HL-60 (cell line): ENCODE data around the gene TMEM141.
"Not testable (repeated sequence)": the region's sequence is repeated elsewhere in the genome, so short reads cannot be mapped to it uniquely, and the experiment has no call there.

Experiments
- DNase-seq, 2 experiments: peaks; one replicate each; pipeline ENCODE4 v3.0.0-alpha.2; 2010 to 2020; ENCODE audit warnings: low read depth in 1 of 2, low spot score in 1 of 2
- H3K27ac ChIP-seq: fragments of 250-450 bp; sonication (Bioruptor Pico); replicated peaks from 2 replicates; pipeline ENCODE4 v1.5.1; 2020; ENCODE audit warnings: mild to moderate bottlenecking, moderate library complexity
- H3K27me3 ChIP-seq: fragments of 250-450 bp; sonication (Bioruptor Pico); 2 replicates; pipeline ENCODE4 v1.5.1; 2021; ENCODE audit warnings: mild to moderate bottlenecking, moderate library complexity; ENCODE audit not compliant: insufficient read depth, poor library complexity, severe bottlenecking
- H3K4me3 ChIP-seq: replicated peaks from 2 replicates; pipeline ENCODE4 v1.5.1; 2011; ENCODE audit warnings: mild to moderate bottlenecking, control low read depth, low read length; ENCODE audit not compliant: insufficient read depth
- GABPA ChIP-seq: IDR thresholded peaks from 2 replicates; pipeline ENCODE4 v1.6.1; 2012; ENCODE audit warnings: low read depth
- POLR2AphosphoS5 ChIP-seq: IDR thresholded peaks from 2 replicates; pipeline ENCODE4 v1.6.1; 2012; ENCODE audit warnings: low read depth
- SPI1 ChIP-seq: IDR thresholded peaks from 2 replicates; pipeline ENCODE4 v1.6.1; 2012; ENCODE audit warnings: low read depth, mild to moderate bottlenecking, borderline replicate concordance
- TF ChIP-seq, protein P1 (sequence below): IDR thresholded peaks from 2 replicates; pipeline ENCODE4 v1.6.1; 2012; ENCODE audit warnings: low read depth; ENCODE audit not compliant: insufficient replicate concordance
- TF ChIP-seq, protein P2 (sequence below): IDR thresholded peaks from one replicate; pipeline ENCODE4 v1.5.1; 2011; ENCODE audit warnings: low read length, control low read depth, inconsistent platforms; ENCODE audit not compliant: insufficient read depth

Gene TMEM141

DNA sequence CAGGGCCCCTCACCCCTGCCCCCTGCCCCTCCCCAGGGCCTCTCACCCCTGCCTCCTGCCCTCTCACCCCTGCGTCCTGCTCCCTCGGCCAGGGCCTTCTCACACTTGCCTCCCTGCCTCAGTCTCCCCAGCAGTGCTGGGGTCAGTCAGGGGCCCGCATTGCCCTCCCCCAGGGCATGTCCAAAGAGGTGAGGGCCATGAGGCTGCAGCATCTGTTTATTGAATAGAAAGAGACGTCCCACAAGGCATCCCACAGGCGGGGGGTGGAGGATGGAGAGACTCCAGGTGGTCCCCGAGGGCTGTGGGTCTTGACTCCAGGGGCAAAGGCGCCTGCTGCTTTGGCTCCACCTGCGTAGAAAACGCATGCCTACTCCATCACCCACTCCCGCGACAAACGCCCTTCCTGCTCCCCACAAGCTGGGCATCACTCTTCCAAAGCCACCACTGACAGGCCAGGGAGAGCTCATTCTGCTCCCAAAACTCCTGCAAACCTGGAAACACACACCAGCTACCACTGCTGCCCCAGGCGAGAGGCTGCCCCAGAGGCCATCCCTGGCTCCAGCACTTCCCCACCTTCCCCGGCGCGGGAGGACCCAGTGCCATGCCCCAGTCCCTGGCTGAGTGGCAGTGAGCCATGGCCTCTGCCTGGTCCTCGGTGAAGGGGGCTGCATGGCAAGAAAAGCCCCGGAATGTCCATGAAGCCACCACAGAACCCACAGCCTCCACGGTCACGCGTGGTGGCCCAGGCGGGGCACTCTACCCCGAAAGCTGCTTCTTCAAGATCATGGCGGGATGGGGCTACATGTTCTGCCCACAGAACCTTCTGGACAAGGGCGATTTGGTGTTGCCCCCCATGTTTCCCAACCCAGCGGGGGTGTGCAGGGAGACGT is 31.5 kb upstream of the TMEM141 start:
- no peak overlapping the region for H3K4me3 ChIP-seq
- H3K27ac ChIP-seq: no peak overlapping the region
- DNase-seq: no peak
- TF ChIP-seq, protein P1, sequence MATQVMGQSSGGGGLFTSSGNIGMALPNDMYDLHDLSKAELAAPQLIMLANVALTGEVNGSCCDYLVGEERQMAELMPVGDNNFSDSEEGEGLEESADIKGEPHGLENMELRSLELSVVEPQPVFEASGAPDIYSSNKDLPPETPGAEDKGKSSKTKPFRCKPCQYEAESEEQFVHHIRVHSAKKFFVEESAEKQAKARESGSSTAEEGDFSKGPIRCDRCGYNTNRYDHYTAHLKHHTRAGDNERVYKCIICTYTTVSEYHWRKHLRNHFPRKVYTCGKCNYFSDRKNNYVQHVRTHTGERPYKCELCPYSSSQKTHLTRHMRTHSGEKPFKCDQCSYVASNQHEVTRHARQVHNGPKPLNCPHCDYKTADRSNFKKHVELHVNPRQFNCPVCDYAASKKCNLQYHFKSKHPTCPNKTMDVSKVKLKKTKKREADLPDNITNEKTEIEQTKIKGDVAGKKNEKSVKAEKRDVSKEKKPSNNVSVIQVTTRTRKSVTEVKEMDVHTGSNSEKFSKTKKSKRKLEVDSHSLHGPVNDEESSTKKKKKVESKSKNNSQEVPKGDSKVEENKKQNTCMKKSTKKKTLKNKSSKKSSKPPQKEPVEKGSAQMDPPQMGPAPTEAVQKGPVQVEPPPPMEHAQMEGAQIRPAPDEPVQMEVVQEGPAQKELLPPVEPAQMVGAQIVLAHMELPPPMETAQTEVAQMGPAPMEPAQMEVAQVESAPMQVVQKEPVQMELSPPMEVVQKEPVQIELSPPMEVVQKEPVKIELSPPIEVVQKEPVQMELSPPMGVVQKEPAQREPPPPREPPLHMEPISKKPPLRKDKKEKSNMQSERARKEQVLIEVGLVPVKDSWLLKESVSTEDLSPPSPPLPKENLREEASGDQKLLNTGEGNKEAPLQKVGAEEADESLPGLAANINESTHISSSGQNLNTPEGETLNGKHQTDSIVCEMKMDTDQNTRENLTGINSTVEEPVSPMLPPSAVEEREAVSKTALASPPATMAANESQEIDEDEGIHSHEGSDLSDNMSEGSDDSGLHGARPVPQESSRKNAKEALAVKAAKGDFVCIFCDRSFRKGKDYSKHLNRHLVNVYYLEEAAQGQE: no peak
- TF ChIP-seq, protein P2, sequence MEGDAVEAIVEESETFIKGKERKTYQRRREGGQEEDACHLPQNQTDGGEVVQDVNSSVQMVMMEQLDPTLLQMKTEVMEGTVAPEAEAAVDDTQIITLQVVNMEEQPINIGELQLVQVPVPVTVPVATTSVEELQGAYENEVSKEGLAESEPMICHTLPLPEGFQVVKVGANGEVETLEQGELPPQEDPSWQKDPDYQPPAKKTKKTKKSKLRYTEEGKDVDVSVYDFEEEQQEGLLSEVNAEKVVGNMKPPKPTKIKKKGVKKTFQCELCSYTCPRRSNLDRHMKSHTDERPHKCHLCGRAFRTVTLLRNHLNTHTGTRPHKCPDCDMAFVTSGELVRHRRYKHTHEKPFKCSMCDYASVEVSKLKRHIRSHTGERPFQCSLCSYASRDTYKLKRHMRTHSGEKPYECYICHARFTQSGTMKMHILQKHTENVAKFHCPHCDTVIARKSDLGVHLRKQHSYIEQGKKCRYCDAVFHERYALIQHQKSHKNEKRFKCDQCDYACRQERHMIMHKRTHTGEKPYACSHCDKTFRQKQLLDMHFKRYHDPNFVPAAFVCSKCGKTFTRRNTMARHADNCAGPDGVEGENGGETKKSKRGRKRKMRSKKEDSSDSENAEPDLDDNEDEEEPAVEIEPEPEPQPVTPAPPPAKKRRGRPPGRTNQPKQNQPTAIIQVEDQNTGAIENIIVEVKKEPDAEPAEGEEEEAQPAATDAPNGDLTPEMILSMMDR: no peak
- TF ChIP-seq GABPA (no peak), SPI1 (no peak), POLR2AphosphoS5 (no peak)
- H3K27me3 ChIP-seq: no peaks in the 10 kb centered on the region

DNA sequence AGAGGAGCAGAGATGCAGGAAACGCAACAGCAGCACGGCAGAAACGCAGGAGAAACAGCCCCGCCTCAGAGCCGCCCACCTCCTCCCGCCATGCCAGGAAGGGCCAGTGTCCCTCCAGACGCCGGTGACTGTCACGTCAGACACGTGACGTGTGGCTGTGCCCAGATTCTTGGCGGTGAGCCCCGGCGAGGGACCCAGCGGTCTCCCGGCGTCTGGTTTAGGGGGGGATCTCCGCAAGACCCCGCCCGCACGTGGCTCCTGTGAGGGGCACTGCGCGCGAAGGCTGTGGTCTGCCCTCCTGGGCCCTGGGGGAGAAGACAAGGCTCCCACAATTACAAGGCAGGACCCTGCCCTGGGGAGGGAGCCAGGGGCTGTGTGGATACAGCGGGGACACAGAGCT is 30.7 kb upstream of the TMEM141 start:
- H3K27ac ChIP-seq: no peak overlapping the region
- no peak overlapping the region for H3K4me3 ChIP-seq
- no peak for DNase-seq
- TF ChIP-seq, protein P1: no peak
- TF ChIP-seq POLR2AphosphoS5 (no peak), GABPA (no peak), SPI1 (no peak)
- TF ChIP-seq, protein P2: no peak
- H3K27me3 ChIP-seq: no peaks in the 10 kb centered on the region

DNA sequence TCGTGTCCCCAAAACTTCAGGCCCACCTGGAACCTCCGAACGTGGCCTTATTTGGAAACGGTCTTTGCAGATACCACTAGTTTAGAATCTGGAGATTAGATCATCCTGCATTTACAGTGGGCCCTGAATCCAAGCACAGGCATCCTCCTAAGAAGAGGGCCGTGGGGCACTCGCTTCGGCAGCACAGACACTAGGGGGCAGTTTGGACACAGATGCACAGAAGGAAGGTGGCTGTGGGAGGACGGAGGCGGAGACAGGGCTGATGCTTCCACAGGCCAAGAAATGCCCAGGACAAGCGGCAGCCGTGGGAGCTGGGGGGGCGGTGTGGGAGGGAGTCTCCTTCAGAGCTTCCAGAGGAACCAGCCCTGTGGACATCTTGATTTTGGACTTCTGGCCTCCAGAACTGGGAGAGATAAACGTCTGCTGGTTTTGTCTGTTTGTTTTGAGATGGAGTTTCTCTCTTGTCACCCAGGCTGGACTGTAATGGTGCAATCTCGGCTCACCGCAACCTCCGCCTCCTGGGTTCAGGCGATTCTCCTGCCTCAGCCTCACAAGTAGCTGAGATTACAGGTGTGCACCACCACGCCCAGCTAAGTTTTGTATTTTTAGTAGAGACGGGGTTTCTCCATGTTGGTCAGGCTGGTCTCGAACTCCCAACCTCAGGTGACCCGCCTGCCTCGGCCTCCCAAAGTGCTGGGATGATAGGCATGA is 30.2 kb upstream of the TMEM141 start:
- H3K27ac ChIP-seq, H3K27me3 ChIP-seq, H3K4me3 ChIP-seq: not testable (repeated sequence)
- TF ChIP-seq, protein P2: peak; percentile 66
- DNase-seq: peak; percentile 39 to 75
